HG03521 (cell line): ENCODE results near the gene BRSK1.

Experiments used
- ATAC-seq: cut with Tn5 transposase; IDR thresholded peaks from one replicate; pipeline ENCODE4 v1.9.1; 2021; ENCODE audit warnings: mild to moderate bottlenecking, moderate library complexity; ENCODE audit not compliant: unreplicated experiment

Gene BRSK1

GRCh38 chr19:55303477-55303876 is 19.7 kb downstream of the BRSK1 start:
- ATAC-seq = no peak

GRCh38 chr19:55304279-55304978 is 20.6 kb downstream of the BRSK1 start:
- no peak for ATAC-seq

GRCh38 chr19:55304980-55305379 is 21.2 kb downstream of the BRSK1 start:
- no peak for ATAC-seq

- no peak for ATAC-seq
Measured at GRCh38 chr19:55305491-55305890, 21.7 kb downstream of the BRSK1 start.

- no peak for ATAC-seq
Measured at GRCh38 chr19:55305983-55306562, 22.3 kb downstream of the BRSK1 start.

GRCh38 chr19:55306712-55307111 is 22.9 kb downstream of the BRSK1 start:
- ATAC-seq = no peak

GRCh38 chr19:55308281-55308680 is 24.5 kb downstream of the BRSK1 start:
- ATAC-seq = no peak

GRCh38 chr19:55309448-55309847 is 25.7 kb downstream of the BRSK1 start:
- ATAC-seq = no peak

- ATAC-seq = no peak
Measured at GRCh38 chr19:55310498-55310897, 26.7 kb downstream of the BRSK1 start.

- ATAC-seq = no peak
Measured at GRCh38 chr19:55311397-55311796, 27.6 kb downstream of the BRSK1 start.

GRCh38 chr19:55311797-55312196 is 28.0 kb downstream of the BRSK1 start:
- ATAC-seq = no peak

GRCh38 chr19:55312621-55313512 is 29.1 kb downstream of the BRSK1 start:
- ATAC-seq = no peak

- ATAC-seq = no peak
Measured at GRCh38 chr19:55314396-55314795, 30.6 kb downstream of the BRSK1 start.

GRCh38 chr19:55315956-55316525 is 32.2 kb downstream of the BRSK1 start:
- ATAC-seq = no peak

- no peak for ATAC-seq
Measured at GRCh38 chr19:55316646-55317045, 32.8 kb downstream of the BRSK1 start.

- no peak for ATAC-seq
Measured at GRCh38 chr19:55319785-55320184, 36.0 kb downstream of the BRSK1 start.

GRCh38 chr19:55320844-55321419 is 37.1 kb downstream of the BRSK1 start:
- ATAC-seq = no peak

- no peak for ATAC-seq
Measured at GRCh38 chr19:55321466-55322137, 37.8 kb downstream of the BRSK1 start.

GRCh38 chr19:55322204-55322885 is 38.5 kb downstream of the BRSK1 start:
- ATAC-seq = no peak

GRCh38 chr19:55324662-55325061 is 40.9 kb downstream of the BRSK1 start:
- ATAC-seq = no peak
